Loucy (cell line): ENCODE measurements around the gene BTBD19.

Experiments used
- EZH2phosphoT487 ChIP-seq: fragments of 200-600 bp; IDR thresholded peaks from 2 replicates; pipeline ENCODE4 v1.6.1; 2018; ENCODE audit warnings: antibody characterized with exemption, mild to moderate bottlenecking, moderate library complexity, borderline replicate concordance
- TF ChIP-seq, protein P1 (sequence below): fragments of 200-600 bp; sonication (generic); conservative IDR thresholded peaks from 2 replicates; pipeline ENCODE4 v1.5.1; 2014; ENCODE audit warnings: mild to moderate bottlenecking, antibody characterized with exemption, low read length

DNA sequence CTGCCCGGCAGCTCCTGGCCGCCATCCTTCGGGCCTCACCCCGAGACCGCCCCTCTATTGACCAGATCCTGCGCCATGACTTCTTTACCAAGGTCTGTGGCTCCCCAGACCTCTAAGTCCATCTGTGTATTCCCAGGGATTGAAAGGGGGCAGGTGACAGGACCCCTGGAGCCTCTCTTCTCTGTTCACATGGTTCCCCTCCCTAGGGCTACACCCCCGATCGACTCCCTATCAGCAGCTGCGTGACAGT lies 5.3 kb upstream of the BTBD19 start:
- TF ChIP-seq, protein P1, sequence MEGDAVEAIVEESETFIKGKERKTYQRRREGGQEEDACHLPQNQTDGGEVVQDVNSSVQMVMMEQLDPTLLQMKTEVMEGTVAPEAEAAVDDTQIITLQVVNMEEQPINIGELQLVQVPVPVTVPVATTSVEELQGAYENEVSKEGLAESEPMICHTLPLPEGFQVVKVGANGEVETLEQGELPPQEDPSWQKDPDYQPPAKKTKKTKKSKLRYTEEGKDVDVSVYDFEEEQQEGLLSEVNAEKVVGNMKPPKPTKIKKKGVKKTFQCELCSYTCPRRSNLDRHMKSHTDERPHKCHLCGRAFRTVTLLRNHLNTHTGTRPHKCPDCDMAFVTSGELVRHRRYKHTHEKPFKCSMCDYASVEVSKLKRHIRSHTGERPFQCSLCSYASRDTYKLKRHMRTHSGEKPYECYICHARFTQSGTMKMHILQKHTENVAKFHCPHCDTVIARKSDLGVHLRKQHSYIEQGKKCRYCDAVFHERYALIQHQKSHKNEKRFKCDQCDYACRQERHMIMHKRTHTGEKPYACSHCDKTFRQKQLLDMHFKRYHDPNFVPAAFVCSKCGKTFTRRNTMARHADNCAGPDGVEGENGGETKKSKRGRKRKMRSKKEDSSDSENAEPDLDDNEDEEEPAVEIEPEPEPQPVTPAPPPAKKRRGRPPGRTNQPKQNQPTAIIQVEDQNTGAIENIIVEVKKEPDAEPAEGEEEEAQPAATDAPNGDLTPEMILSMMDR, result no peak
- TF ChIP-seq EZH2phosphoT487, result no peak
